HG03457 (cell line): Measurements from ENCODE around the gene PYGM.

Source experiments
- ATAC-seq: cut with Tn5 transposase; IDR thresholded peaks from one replicate; pipeline ENCODE4 v1.9.1; 2021; ENCODE audit warnings: moderate number of reproducible peaks; ENCODE audit not compliant: unreplicated experiment

The PYGM gene

DNA sequence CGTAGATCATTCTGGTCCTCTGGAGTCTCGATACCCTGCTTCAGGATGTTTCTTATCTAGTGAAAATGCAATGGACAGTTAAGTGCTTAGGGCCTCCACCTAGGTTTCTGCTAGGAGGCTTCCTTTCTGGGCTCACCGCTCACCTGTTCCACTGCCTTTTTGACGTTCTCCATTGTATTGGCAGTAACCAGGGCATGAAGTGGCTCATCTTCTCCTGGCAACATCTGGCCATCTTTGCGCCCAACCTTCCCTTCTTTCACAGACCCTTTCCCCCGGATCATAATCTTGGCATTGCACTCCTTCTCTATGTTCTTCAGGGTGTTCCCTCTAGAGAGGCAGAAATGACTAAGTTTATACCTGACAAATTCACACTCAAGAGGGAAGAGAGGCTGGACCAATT, 9.5 kb upstream of the PYGM start:
- no peak for ATAC-seq

DNA sequence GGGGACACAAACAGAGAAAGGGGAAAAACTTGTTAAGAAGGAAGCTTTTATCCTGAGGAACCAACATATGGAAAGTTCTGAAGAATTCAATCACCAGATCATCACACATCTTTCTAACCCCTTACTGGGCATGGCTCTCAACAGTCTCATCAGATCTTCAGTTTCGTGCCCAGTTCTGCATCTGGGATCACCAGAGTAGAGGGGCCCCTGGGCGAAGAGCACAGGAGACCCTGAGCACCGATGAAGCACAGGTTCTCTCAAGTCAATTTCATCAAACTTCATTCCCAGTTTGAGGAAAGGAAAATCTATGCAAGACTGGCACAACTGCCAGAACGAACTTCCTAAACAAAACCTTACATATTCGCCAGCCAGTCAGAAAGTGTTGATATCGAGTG, 8.5 kb upstream of the PYGM start:
- no peak for ATAC-seq

DNA sequence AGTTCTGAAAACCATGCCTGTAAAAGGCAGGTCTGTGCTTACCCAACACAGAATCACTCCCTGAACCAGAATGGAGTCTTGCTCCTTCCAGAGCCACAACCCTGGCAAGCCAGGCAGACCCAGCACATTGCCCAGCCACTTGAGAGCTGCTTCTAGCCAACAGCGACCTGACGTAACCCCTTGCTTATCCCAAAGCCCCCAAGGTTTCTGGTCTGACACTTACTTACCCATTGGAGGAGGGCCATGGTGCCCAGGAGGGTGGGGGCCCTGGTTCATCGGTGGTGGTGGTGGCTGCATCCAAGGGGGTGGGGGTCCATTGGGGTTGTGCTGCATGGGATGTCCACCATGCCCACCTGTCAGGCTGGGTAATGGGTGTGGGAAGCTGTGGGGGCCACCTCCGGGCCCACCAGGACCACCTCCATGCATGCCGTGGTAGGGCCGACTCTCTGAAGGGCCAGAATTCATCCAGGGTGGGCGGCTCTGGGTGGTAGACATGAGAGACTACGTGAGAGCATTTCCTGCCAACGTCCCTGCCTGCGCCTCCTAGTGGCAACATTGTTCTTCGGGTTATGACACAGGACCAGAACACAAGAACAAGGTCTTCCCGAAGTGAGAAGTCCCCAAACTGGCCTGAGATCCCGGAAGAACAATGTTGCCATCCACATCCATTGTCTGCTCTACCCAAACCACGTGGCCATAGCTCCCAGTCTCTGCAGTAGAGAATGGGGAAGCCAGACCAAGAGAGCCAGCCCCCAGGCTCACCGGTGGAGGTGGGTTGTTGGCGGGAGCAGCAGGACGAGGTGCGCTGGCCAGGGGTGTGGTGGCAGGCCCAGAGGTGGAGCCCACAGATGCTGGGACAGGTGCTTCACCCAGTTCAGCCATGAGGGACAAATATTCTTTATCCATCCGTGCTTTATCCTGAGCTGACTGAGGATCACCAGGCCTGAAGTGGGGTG, 7.8 kb upstream of the PYGM start:
- no peak for ATAC-seq

DNA sequence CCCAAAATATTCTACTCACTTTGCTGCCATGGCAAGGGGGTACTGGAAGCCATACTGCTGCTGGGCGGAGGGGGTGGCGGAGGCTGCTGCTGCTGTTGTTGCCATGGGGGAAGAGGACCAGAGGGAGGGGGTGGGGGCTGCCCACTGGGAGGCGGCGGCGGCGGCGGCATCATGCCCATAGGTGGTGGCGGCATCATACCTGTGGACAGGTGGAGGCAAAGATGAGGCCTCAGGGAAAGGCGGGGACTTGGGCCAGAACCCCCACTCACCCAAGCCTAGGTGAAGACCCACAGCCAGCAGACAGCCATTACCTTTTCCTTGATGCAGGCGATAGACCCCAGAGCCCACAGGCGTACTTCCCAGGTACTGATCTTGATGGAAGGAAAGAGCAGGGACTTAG, 7.1 kb upstream of the PYGM start:
- no peak for ATAC-seq

DNA sequence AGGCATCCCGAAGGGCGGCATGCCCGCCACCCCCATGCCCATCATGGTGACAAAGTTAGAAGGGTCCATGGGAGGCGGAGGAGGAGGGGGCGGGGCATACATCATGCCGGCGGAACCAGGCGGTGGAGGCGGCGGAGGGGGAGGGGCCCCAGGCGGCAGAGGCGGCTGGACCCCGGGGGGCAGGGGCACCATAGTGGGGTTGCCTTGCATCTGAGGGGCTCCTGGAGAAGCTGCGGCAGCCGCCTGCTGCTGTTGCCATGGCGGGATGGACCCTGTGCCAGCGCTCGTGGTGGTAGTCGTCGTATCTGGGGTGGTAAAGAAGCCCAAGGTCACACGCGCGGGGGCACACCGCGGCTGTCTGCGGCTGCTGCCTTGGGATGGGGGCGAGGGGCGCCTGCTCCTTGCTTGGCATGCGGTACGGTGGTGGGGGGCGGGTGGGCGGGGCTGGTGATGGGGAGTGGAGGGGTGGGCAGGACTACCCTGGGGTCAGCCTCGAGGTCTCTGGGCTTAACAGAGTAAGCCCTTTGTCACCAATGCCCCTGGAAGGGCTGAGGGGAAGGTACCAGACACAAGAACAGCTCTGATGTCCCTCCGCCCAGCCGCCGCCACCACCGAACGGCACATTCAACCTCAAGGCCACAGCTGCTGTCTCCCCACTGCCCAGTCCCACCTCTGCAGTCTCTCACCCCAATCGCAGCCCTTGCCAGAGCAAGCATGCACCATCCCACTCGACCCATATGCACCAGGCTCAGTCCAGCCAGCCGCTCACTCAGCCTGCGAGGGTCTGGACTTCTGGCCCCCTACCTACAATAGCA, 6.3 kb upstream of the PYGM start:
- no peak for ATAC-seq

DNA sequence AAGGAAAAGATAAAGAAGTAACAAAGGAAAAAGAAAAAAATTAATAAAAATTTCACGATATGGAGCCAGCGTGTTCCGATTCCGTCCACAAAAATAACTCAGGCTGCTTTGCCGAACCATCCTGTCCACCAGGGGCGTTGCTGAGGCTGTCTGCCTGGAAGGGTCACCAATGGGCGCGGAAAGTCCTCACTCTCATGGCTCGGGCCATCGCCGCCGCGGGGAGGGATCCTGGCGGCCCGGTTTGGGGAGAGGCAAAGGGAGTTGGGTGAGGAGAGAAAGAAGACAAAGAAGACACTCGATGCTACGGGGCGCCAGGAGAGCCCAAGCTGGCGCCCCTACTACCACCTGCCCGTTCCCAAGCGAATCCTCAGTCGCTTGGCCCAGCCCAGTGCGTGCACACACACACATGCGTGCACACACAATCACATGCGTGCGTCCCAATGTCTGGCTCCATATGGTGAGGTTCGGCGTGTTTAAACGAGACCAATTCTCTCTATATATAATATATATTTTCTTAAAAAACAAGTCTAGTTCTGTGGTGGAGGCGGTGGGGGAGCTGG, 5.6 kb upstream of the PYGM start:
- no peak for ATAC-seq

DNA sequence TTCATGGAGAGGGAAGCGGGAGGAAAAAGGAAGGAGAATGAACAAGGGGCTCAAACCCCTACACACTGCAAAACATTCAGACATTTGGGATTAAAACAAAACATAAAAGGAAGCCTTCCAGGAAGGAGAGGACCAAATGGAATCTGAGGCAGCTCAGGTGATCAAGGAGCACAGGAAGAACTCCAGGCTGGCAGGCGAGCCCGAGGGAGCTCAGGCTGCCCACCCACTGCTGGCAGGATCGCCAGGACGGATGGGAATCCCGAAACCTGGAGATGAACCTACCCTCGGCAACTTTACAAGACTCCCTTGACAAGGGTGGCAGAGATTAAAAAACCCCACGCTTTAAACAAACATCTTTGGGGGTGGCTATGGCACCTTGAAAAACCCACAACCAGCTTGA, 5.0 kb upstream of the PYGM start:
- no peak for ATAC-seq

DNA sequence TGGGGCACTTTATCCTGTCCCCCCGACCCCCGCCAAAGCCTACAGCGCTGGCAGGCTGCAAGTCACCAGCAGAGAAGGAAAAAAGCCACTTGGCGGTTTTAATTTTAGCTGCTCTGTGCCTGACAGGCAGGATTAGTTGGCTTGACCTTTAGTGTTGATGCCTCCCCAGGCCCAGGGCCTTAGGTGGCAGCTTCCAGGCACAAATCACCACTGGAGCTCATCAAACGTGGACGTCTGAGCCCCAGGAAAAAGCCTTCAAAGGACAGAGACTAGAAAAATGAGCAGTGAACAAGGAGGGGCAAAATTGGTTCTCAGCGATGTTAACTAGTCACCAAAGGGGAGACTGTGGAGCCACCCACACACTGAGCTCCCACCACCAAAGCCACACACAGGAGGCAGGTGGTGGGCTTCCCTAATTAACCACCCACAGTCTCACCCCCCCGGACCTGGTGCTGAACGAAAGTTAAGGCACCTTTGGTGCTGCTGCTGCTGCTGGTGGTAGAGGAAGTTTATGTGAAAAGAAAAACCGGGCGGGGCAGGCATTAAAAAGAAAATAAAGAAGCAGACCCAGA, 4.4 kb upstream of the PYGM start:
- ATAC-seq: no peak

DNA sequence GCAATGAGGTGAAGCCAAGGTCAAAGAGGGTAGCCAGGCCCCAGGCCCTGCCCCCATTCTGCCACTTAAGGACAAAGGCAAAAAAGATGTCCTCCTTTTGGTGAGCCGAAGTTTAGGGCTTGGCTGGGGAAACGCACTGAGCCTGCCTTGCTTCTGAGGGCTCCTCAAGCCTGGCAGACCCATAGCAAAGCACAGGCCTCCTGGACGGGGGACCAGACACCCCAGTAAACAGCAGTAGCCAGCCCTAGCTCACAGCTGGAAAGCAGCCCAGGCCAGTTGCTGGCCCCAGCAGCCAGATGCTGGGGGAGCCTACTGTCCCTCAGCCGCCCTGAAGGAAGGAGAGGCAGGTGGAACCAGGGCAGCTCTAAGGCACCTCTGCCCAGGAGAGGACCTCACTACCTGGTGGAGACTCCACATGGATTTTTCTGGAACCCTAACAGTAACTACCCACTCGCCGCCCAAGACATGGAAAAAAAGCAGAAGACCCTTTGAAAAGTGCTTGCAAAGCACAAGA, 3.8 kb upstream of the PYGM start:
- ATAC-seq: no peak

DNA sequence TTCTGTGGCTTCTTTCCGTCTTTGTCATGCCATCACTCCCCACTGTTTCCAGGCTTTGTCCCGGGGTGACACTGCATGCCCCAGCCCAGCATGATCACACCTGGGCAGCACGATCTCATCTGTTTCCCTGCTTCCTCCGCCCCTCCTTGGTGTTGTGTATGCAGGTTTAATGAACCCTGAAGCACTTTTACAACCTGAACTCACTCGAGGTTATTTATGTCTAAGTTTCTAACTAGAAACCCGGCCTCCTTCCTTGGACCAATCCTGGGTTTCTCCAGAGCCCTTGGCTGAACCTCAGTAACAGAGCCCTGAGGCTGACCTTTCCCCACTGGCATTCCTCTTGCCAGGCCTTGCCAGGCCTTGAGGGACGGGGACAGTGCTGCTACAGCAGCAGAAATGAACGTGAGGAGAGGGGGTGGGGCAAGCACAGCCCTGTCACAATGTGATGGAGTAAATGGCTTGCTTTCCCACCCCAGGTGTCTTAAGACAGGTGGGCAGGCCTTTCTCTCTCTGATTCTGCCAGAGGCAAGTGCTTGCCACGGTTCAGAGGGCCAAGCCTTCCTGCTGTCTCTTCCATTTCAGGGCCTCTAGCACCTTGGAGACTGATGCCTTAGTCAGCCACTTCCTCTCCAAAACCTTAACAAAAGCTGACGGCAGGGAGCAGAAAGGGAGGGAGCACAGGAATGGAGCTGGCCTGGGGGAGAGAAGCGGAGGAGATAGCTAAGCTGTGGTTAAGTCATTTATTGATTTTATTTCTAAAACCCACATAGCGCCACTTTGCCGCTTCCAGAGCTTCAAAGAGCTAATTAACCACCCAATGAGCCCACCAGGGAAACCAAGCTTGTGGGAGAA, 3.1 kb upstream of the PYGM start:
- no peak for ATAC-seq

DNA sequence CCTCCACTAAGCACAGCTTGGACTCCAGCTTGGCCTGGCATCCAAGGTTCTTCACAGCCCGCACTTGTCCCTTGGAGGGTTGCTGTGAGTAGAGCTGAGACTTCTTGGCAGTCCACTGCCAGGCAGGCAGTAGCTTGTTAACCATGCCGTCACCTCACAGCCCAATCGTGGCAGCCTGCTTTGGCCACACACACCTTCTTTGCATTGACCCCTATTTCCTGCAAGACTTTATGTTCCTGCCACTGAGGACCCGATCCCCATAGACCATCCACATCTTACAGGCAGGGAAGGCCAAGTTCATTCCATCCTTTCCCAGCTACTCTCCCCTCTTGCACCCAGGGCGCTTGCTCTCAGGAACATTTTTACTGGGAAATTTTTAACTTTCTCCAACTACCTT, 2.5 kb upstream of the PYGM start:
- ATAC-seq: no peak

DNA sequence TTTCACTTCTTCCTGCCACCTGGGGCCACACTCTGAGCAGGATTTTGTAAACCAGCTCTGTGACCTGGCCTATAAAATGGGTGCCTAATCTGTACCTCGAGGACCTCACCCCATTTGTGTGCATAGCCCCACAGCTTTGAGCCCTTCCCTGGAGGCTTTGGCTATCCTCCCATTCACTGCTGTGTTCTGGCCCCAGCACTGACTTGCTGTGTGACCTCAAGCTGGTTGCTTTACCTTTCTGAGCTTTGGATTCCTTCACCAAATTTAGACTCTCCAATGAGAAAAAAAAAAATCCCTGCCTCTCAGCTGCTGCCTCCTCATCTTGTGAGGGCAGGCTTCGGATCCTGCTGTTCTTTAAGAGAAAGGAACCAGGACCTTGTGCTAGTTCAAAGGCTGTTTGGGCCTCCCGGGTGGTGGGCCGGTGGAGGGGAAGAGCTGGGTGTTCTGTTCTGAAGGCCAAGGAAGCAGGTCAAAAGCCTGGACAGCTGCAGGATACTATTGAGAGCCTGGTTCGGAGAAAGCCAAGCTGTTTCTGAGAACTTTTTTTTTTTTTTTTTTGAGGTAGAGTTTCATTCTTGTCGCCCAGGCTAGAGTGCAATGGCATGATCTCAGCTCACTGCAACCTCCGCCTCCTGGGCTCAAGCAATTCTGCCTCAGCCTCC, 1.1 kb upstream of the PYGM start:
- no peak for ATAC-seq

DNA sequence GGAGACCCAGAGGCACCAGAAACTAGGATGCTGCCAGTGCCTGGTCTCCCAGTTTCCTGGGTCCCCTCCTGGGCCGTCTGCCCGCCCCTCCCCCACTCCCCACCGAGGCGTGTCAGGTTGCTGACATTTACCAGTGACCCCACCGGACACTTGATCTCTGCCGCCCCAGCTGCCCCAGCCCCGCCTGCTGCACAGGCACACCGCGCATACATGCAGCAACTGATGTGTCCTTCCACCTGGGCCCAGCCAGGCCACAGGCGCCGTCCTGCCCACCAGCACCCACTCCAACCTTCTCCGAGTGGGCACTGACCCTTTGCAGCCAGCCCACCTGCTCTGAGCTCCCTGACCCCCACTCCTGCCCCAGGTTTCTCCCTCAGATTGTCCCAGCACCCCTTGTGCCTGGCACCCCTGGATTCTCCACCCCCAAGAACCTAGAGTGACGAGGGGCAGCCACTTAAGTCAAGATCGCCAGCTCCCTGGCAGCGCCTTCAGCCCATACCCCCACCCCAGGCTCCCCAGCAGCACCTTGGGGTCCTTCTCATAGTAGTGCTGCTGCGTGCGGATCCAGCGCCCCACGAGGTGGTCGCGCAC, 548 bp downstream of the PYGM start:
- no peak for ATAC-seq

DNA sequence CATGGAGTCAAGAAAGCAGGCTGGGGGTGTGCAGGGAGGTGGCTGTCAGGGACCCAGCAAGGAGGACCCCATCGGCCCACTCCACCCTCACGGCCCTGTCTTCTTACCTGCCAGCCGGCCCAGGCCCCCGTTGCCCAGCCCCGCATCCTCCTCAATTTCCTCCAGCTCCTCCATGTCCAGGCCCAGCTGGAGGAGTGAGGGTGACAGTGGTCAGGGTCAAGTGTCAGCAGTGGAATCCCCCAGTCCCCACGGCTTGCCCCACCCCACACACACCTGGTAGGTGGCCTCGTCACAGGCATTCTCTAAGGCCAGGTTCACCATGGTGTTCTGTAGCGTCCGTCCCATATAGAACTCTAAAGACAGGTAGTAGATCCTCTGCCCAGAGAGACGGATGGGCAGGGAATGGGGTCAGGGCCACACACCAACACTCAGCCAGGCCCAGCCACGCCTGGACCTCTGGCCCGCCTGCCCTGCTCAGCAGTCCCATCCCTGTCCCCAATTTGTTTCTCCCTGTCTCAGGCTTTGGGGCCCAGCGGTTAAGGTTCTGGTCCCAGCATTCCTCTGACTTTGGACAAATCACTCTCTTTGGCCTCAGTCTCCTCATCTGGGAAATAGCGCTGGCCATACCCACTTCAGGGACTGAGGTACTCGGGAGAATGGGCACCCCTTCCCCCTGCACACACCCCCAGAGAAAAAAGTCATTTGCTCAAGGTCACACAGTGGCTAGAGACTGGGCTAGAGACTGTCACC, 1.3 kb downstream of the PYGM start:
- no peak for ATAC-seq

DNA sequence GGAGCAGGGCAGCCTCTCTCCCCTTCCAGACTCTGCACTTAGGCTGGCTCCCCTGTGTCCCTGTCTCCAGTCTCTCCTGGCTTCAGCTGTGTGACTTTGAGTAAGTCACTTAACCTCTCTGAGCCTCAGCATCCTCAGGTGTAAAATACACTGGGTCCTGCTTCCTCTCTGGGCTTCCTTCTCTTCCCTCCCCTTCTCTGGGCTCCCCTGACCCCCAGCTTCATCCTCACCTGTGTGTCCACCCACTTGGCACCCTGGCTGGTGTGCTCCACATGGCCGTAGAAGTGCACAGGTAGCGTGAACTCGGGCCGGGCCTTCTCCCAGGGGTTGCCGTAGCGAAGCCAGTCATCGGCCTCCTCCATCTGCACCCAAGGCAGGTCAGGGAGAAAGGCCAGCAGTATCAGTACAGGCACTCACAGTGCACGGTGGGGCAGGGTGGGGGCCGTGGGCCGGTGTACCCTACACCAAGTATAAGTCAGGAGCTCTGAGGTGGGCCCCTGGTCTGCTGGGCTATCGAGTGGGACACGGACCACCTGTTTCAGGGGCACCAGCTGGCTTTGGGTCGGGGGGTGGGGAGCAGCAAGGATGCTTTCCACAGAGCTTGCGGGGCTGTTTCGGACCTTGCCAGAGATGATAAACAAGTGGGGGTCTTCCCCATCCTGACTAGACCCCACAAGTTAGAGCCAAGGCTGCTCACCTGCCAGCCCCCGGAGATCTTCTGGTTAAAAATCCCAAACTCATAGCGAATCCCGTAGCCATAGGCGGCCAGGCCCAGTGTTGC, 2.0 kb downstream of the PYGM start:
- no peak for ATAC-seq

DNA sequence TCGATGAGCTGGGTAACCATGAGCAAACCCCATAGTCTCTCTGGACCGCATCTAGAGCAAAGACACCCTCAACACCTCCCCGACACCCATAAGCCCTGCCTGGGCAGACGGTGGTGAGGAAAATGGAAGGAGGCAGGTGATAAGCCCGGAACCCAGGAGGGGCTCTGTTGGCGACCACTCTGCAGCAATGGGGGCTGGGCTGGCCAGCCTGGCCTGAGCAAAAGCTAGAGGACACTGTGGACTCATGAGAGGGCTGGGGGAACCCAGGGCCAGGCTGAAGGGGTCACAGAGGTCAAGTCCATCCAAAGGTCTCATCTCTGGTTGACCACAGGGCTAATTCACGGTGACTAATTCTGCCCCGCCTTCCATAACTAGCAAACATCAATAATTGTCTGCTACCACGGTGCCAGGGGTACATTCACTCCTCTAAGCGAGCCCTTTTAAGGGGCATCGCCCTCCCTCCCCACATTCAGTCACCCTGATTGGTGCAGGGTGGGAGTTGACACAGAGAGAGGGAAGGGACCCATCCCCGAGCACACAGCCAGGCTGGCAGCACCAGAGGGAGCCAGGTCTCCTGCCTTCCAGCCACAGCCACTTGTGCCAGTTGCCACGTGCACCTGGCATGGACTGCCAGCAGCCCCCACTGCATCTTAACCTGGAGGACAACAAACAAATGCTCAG, 4.0 kb downstream of the PYGM start:
- no peak for ATAC-seq

DNA sequence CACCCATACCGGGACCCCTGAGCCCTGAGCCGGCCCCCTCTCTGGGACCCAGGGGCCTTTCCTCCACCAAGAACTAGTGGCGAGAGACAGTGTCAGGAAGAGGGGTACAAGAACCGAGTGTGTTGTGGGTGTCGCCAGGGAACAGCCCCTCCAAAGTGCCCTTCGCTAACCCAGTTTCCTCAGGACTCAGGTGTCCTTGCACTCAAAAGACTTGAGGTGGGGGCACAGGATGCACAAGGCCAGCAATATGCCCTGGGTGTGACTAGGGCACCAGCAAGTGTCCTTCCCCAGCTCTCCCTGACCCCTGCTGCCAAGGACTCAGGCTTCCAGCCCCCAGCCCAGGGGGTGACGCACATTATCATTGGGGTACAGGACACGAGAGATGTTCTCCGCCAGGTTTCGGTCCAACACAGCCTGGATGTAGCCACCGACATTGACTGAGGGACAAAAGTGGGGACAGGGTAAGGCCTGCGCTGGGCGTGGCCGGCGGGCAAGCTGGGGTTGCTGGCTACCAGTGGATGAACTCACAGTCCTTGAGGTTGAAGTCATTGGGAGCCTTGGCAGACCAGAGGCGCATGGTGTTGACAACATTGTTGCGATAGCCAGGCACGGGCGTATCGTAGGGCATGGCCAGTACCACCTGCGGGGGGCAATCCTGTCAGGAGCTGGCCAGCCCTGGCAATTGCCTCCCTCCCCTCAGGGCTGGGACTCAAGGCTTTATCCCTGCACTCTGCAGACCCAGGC, 4.7 kb downstream of the PYGM start:
- ATAC-seq: no peak
